HAP-1 (cell line): ENCODE measurements around the gene STX5.
"Not testable (repeated sequence)": the region's sequence is repeated elsewhere in the genome, so short reads cannot be mapped to it uniquely, and the experiment has no call there.

Experiments used
- DNase-seq, 2 experiments: peaks; one replicate each; pipeline ENCODE4 v3.0.0-alpha.2; 2016 to 2020; ENCODE audit warnings: low spot score in 2 of 2
- H3K27me3 ChIP-seq: fragments of 250-450 bp; sonication (Bioruptor Pico); 2 replicates; pipeline ENCODE4 v1.5.1; 2020; ENCODE audit warnings: low read depth, mild to moderate bottlenecking, moderate library complexity
- H3K36me3 ChIP-seq: fragments of 250-450 bp; sonication (Bioruptor Pico); replicated peaks from 2 replicates; pipeline ENCODE4 v1.5.1; 2020; ENCODE audit warnings: mild to moderate bottlenecking
- H3K4me1 ChIP-seq: fragments of 250-450 bp; sonication (Bioruptor Pico); 2 replicates; pipeline ENCODE4 v1.5.1; 2020; ENCODE audit warnings: mild to moderate bottlenecking
- H3K4me3 ChIP-seq: fragments of 250-450 bp; sonication (Bioruptor Pico); 2 replicates; pipeline ENCODE4 v1.5.1; 2020; ENCODE audit warnings: mild to moderate bottlenecking, moderate library complexity
- H3K9me3 ChIP-seq: fragments of 250-450 bp; sonication (Bioruptor Pico); 2 replicates; pipeline ENCODE4 v1.5.1; 2020; ENCODE audit warnings: mild to moderate bottlenecking, moderate library complexity
- in situ Hi-C: fragments of 300-500 bp; cut with MboI; formaldehyde crosslinking; loops from 3 replicates; pipeline ENCODE4 v1.14.3; 2020; ENCODE audit warnings: low sequenced_read_pairs, inconsistent platforms, mixed read lengths

Gene STX5

GRCh38 chr11:62775646-62776045 lies 56.2 kb downstream of the STX5 start:
- H3K36me3 ChIP-seq: peaks cover 21% of the 10 kb centered on the region; the same call in 1 of the 2 replicates
- no peak overlapping the region for H3K4me3 ChIP-seq
- no peaks in the 10 kb centered on the region for H3K27me3 ChIP-seq
- H3K9me3 ChIP-seq: no peaks in the 10 kb centered on the region
- peaks cover 9% of the 10 kb centered on the region for H3K4me1 ChIP-seq
- in situ Hi-C loops: no loop called here
- no peak for DNase-seq

- peaks cover 17% of the 10 kb centered on the region for H3K4me1 ChIP-seq
- in situ Hi-C loops: no loop called here
- DNase-seq: no peak
- peaks cover 19% of the 10 kb centered on the region; the same call in 1 of the 2 replicates for H3K36me3 ChIP-seq
- no peaks in the 10 kb centered on the region for H3K27me3 ChIP-seq
- no peaks in the 10 kb centered on the region for H3K9me3 ChIP-seq
- H3K4me3 ChIP-seq: no peak overlapping the region
Observed at GRCh38 chr11:62774407-62774806, 57.4 kb downstream of the STX5 start.

GRCh38 chr11:62771144-62772021 lies 60.5 kb downstream of the STX5 start, which contains the start of gene TAF6L:
TSS of gene TAF6L (plus strand) at chr11:62771396. CDS start at chr11:62775784, 4,388 bp downstream.
- no peaks in the 10 kb centered on the region for H3K9me3 ChIP-seq
- H3K4me1 ChIP-seq: peaks cover 17% of the 10 kb centered on the region
- H3K4me3 ChIP-seq: peak within 1 kb of the TSS; percentile 52
- in situ Hi-C loops: no loop called here
- H3K36me3 ChIP-seq: peaks cover 15% of the 10 kb centered on the region
- peak; percentile 99 for DNase-seq
- no peaks in the 10 kb centered on the region for H3K27me3 ChIP-seq

- Histone ChIP-seq H3K4me3 (peak overlapping the region; percentile 52), H3K4me1 (peaks cover 17% of the 10 kb centered on the region), H3K27me3 (no peaks in the 10 kb centered on the region), H3K9me3 (no peaks in the 10 kb centered on the region), H3K36me3 (peaks cover 9% of the 10 kb centered on the region)
- peak in 1 of 2 experiments; percentile 38 for DNase-seq
- in situ Hi-C loops: no loop called here
Observed at GRCh38 chr11:62770778-62771143, 61.1 kb downstream of the STX5 start.

- H3K27me3 ChIP-seq, in situ Hi-C loops, H3K9me3 ChIP-seq, H3K36me3 ChIP-seq: not testable (repeated sequence)
- Histone ChIP-seq H3K4me3 (peak overlapping the region; percentile 91), H3K4me1 (peaks cover 11% of the 10 kb centered on the region)
- DNase-seq: peak in 1 of 2 experiments; percentile 39
Observed at GRCh38 chr11:62760867-62761227, 71.0 kb downstream of the STX5 start.

GRCh38 chr11:62757846-62758788 lies 73.7 kb downstream of the STX5 start:
- H3K4me3 ChIP-seq: no peak overlapping the region

More at GRCh38 chr11:62757846-62758788, 73.7 kb downstream of the STX5 start:
- no peak for DNase-seq
- H3K9me3 ChIP-seq: no peaks in the 10 kb centered on the region
- H3K4me1 ChIP-seq: peaks cover 14% of the 10 kb centered on the region
- in situ Hi-C loops: no loop called here
- no peaks in the 10 kb centered on the region for H3K27me3 ChIP-seq
- H3K36me3 ChIP-seq: peaks cover 3% of the 10 kb centered on the region; the same call in 1 of the 2 replicates
